SJSA1 (cell line): ENCODE data around the gene TXN. TPM values are rescaled to one million over a fixed set of nuclear protein-coding genes. Genes with fewer than 3 reads are reported as not detected.
"Not testable (repeated sequence)": the region's sequence is repeated elsewhere in the genome, so short reads cannot be mapped to it uniquely, and the experiment has no call there.

Experiments
- DNase-seq, 2 experiments: peaks; one replicate each; pipeline ENCODE4 v3.0.0-alpha.2; 2015 to 2020; ENCODE audit warnings: low spot score in 2 of 2, low read depth in 1 of 2
- H3K27ac ChIP-seq: fragments of 250-450 bp; sonication (Bioruptor Pico); 2 replicates; pipeline ENCODE4 v1.5.1; 2020; ENCODE audit warnings: mild to moderate bottlenecking, moderate library complexity
- H3K27me3 ChIP-seq: fragments of 250-450 bp; sonication (Bioruptor Pico); replicated peaks from 2 replicates; pipeline ENCODE4 v1.5.1; 2020; ENCODE audit warnings: mild to moderate bottlenecking, moderate library complexity
- H3K36me3 ChIP-seq: fragments of 250-450 bp; sonication (Bioruptor Pico); 2 replicates; pipeline ENCODE4 v1.5.1; 2020; ENCODE audit warnings: mild to moderate bottlenecking
- H3K4me1 ChIP-seq: fragments of 250-450 bp; sonication (Bioruptor Pico); replicated peaks from 2 replicates; pipeline ENCODE4 v1.6.1; 2021; ENCODE audit warnings: mild to moderate bottlenecking
- H3K4me3 ChIP-seq: fragments of 250-450 bp; sonication (Bioruptor Pico); 2 replicates; pipeline ENCODE4 v1.5.1; 2020; ENCODE audit warnings: mild to moderate bottlenecking
- H3K9me3 ChIP-seq: fragments of 250-450 bp; sonication (Bioruptor Pico); replicated peaks from 2 replicates; pipeline ENCODE4 v1.5.1; 2020; ENCODE audit warnings: mild to moderate bottlenecking
- total RNA-seq: library from RNA; depleted of rRNA; stranded (reverse); fragments of >200 nt; shearing (Covaris generic); gene quantifications from 2 replicates; pipeline ENCODE4 v1.2.3, GENCODE V29; 2014

TXN gene
- total RNA-seq, 1 experiment from 2014 or later: 246 TPM

DNA sequence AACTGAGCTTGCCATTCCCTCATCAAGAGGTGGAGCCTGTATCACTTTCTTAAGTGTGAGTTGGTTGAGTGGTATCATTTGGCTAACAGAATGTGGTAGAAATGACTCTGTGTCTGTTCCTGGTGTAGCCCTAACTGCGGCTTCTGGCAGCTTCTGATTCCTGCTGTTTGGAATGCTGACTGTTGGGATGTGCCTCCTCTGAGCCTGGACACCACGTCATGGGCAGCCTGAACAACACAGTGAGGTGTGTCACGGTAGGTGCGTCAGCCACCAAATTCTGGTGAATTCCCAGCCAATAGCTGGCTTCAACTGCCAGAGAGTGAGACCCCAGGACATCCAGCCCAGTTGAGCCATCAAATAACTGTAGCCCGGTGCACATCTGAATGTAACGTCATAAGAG lies 42.2 kb downstream of the TXN start:
- H3K4me1 ChIP-seq: no peaks in the 10 kb centered on the region
- no peak overlapping the region for H3K27ac ChIP-seq
- no peak overlapping the region for H3K4me3 ChIP-seq
- no peaks in the 10 kb centered on the region for H3K36me3 ChIP-seq
- no peaks in the 10 kb centered on the region for H3K9me3 ChIP-seq
- DNase-seq: no peak
- H3K27me3 ChIP-seq: no peaks in the 10 kb centered on the region

DNA sequence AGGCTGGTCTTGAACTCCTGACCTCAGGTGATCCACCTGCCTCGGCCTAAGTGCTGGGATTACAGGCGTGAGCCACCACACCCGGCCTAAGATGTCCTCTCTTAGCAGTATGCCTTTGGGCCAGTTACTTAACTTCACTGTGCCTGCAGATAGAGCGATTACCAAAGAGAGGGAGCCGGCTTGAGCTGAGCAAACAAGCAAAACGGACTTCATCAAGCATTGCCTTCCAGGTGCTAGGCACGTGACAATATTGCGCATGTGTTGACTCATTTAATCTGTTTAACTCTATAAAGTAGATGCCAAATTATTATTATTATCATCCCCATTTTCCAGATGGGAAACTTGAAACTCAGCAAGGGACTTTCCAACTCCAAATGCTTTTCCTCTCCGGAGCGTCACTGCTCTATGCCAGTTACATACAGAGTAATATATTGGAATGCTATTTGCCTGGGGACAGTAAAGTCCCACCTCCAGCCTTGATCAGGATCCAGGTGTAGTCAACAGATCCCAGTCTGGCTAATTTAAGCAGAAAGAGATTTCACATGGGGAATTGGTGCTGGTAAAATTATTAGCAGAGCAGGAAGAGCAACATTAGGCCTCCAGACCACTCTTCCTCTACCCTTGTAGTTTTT lies 42.8 kb downstream of the TXN start:
- Histone ChIP-seq H3K9me3 (no peaks in the 10 kb centered on the region), H3K4me3 (no peak overlapping the region), H3K27ac (no peak overlapping the region), H3K4me1 (no peaks in the 10 kb centered on the region), H3K27me3 (no peaks in the 10 kb centered on the region), H3K36me3 (no peaks in the 10 kb centered on the region)
- DNase-seq: no peak

DNA sequence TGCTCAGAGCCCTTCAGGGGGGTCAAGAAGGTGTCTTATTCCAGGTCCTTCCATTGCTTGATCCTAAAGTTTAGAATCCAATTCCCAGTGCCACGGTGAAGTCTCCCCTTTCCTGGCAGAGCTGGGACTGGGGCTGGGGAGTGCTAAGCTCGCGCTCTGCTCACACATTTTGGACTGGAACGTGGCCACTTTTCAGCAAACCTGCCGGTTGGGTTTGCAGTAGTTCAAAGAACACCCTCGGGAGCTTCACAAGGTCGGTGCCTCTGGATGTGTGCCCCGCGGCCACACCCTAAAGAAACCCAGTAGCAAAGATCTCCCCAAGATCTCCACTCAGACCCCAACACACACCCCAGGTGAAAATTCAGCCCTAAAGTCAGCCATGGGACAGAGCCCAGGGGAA lies 48.3 kb downstream of the TXN start, which contains the start of gene C9orf152:
Gene C9orf152 (minus strand): TSS at position 129 of the 400 bp plus-strand sequence. CDS start 580 bp downstream, outside the sequence.
- no peaks in the 10 kb centered on the region for H3K4me1 ChIP-seq
- H3K36me3 ChIP-seq: no peaks in the 10 kb centered on the region
- no peak within 1 kb of the TSS for H3K27ac ChIP-seq
- H3K4me3 ChIP-seq: no peak within 1 kb of the TSS
- no peak for DNase-seq
- no peaks in the 10 kb centered on the region for H3K9me3 ChIP-seq
- peaks cover 6% of the 10 kb centered on the region; the same call in 1 of the 2 replicates for H3K27me3 ChIP-seq

DNA sequence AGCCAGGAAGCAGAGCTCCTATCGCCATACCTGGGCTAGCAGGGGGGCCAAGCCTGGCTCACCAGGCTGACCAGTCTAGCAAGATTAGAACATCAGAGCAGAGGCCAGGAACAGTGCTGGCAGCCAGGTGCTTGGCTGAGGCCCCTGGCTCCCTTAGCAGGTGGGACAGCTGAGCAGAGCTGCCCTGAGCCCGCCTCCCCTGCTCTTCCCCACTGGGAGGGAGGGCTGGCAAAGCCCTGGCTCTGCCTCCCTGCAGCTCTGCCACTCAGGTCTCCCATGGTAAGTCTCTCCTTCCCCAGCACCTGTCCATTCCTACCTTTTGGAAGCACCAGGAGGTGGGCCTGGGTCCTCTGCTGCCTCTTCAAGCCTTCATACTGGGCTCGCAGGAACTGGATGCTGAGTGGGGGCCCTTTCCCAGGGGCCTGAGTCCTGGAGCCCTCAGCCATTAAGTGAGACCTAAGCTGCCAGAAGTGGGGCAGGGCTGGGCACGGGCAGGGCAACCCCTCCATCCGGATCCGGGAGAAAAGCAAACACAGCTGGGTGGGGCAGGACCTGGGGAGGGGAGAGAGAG lies 49.2 kb downstream of the TXN start:
- Histone ChIP-seq H3K4me3 (no peak overlapping the region), H3K4me1 (no peaks in the 10 kb centered on the region), H3K9me3 (no peaks in the 10 kb centered on the region), H3K27me3 (peaks cover 6% of the 10 kb centered on the region; the same call in 1 of the 2 replicates), H3K36me3 (no peaks in the 10 kb centered on the region), H3K27ac (no peak overlapping the region)
- DNase-seq: no peak

DNA sequence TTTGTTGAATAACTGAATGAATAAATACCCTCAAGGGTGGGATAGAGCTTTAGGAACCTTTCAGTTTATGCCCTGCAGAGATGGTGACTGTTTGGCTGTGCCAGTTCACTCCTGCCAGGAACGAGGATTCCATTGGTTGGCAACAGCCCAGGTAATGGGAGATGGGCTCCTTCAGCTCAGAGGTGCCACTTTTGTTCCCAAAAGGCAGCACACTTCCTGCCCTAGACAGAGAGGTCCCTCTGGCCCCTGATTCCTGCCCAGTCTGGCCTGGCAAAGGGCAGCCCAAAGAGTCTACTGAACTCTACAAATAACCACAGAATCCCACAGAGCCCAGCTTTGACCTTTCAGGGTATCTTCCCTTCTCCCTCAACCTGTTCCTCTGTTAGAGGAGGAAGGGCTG lies 49.9 kb downstream of the TXN start:
- Histone ChIP-seq H3K36me3 (no peaks in the 10 kb centered on the region), H3K4me3 (no peak overlapping the region), H3K9me3 (no peaks in the 10 kb centered on the region), H3K27ac (no peak overlapping the region), H3K27me3 (peaks cover 6% of the 10 kb centered on the region; the same call in 1 of the 2 replicates), H3K4me1 (no peaks in the 10 kb centered on the region)
- DNase-seq: no peak

DNA sequence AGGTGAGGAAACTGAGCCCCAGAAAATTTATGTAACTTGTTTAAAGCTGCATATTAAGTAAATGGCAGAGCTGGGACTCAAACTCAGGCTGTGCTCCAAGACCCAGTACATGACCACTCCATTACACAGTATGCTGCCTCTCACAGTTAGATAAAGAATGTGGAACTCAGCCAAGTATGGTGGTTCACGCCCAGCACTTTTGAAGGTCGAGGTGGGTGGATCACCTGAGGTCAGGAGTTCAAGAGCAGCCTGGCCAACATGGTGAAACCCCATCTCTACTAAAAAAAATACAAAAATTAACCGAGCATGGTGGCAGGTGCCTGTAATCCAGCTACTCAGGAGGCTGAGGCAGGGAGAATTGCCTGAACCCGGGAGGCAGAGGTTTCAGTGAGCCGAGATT lies 50.7 kb downstream of the TXN start:
- H3K9me3 ChIP-seq, DNase-seq, H3K27ac ChIP-seq, H3K27me3 ChIP-seq, H3K4me3 ChIP-seq, H3K36me3 ChIP-seq, H3K4me1 ChIP-seq: not testable (repeated sequence)

DNA sequence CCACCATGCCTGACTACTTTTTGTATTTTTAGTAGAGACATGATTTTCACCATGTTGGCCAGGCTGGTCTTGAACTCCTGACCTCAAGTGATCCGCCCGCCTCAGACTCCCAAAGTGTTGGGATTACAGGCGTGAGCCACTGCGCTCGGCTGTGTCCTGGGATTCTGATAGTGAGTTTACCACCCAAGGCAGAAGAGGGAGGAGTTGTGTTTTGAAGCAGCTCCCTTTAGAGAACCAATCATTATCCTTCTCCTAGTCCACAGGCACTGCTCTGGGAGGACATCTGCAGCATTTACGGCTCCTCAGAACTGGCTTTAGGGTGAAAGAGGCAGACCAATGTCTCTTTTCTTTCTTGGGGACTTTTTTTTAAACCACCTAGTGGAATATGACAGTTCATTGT lies 54.1 kb downstream of the TXN start:
- Histone ChIP-seq H3K36me3 (no peaks in the 10 kb centered on the region), H3K27me3 (peaks cover 6% of the 10 kb centered on the region; the same call in 1 of the 2 replicates), H3K27ac (no peak overlapping the region), H3K9me3 (no peaks in the 10 kb centered on the region), H3K4me1 (no peaks in the 10 kb centered on the region), H3K4me3 (no peak overlapping the region)
- no peak for DNase-seq

DNA sequence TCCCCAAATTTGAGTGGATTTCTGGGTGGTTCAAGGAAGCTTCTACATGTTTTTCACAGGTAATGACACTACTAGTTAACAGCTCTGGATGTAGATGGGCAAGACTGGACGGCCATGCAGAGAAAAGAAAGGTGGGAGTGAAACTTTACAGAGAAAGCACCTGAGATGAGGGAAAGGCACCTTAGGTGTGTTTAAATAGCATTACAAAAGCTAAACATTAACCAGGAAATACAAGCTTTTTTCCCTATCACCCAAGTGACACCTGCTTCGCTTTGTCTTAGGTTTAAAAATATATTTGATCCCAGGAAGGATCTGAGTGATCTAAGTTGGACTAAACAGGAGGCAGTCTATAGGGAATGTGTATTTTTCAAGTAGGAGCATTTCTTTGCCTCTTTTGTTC lies 56.7 kb downstream of the TXN start:
- Histone ChIP-seq H3K27ac (no peak overlapping the region), H3K9me3 (peaks cover 3% of the 10 kb centered on the region; the same call in 1 of the 2 replicates), H3K4me1 (peaks cover 2% of the 10 kb centered on the region), H3K4me3 (no peak overlapping the region), H3K36me3 (no peaks in the 10 kb centered on the region), H3K27me3 (no peaks in the 10 kb centered on the region)
- DNase-seq: no peak

DNA sequence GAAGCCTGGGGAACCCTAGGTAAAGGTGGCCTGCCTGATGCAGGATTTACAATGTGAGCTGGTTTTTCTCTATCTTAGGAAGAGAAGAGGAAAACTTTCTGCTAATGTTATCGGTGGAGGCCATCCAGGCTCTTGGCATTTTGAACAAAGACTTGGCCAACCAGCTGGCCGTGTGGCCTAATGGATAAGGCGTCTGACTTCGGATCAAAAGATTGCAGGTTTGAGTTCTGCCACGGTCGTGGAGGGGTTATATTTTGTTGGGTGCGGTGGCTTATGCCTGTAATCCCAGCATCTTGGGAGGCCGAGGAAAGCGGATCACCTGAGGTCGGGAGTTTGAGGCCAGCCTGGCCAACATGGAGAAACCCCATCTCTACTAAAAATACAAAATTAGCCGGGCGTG lies 58.0 kb downstream of the TXN start:
- peaks cover 15% of the 10 kb centered on the region for H3K4me1 ChIP-seq
- H3K4me3 ChIP-seq: no peak overlapping the region
- no peak for DNase-seq
- H3K27me3 ChIP-seq: no peaks in the 10 kb centered on the region
- H3K36me3 ChIP-seq: no peaks in the 10 kb centered on the region
- H3K27ac ChIP-seq: no peak overlapping the region
- peaks cover 4% of the 10 kb centered on the region; the same call in 1 of the 2 replicates for H3K9me3 ChIP-seq

DNA sequence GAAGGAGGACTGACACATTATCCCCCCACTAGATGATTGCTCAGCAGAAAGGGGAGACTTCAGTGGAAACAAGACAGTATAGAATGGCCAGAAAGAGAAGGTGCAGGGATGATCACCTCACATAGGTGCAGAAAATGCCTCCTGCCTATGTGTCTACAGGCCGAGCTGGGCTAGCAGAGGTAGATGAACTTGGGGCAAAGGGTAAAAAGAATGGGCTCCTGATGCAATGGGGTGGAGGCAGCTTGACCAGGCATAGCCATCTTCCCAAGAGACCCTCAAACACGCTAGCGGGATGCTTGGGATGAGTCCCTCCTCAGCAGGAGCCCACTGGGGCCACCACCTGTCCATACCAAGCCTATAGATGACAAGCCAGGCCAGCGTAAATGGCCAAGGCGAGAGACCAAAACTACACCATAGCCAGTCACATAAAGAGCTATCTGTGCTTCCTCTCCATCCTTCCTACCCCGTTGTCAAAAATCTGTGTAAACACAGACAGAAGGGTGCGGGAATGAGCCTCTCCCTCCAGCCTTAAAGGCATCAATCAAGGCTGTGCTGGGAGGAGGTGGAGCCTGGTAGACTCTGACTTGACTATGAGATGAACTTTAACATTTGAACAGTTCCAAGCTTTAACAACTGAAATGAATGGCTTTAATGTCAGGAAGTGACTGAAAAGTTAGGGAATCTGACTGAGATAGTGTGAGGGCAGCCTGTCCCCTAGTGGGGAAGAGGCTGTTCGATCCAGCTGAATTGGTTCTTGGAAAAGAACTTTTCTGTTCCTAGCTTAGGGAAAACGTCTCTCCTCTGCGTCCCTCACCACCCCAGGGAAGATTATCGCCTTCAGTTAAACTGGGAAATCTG lies 58.7 kb downstream of the TXN start:
- Histone ChIP-seq H3K36me3 (no peaks in the 10 kb centered on the region), H3K27ac (no peak overlapping the region), H3K4me3 (no peak overlapping the region), H3K9me3 (peaks cover 4% of the 10 kb centered on the region; the same call in 1 of the 2 replicates), H3K27me3 (no peaks in the 10 kb centered on the region), H3K4me1 (peaks cover 21% of the 10 kb centered on the region)
- no peak for DNase-seq

DNA sequence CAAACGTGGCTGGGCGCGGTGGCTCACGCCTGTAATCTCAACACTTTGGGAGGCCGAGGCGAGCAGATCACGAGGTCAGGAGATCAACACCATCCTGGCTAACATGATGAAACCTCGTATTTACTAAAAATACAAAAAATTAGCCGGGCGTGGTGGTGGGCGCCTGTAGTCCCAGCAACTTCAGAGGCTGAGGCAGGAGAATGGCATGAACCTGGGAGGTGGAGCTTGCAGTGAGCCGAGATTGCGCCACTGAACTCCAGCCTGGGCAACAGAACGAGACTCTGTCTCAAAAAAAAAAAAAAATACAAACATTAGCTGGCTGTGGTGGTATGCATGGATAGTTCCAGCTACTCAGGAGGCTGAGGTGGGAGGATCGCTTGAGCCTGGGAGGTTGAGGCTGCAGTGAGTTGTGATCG lies 60.2 kb downstream of the TXN start:
- DNase-seq, H3K9me3 ChIP-seq, H3K27ac ChIP-seq, H3K4me3 ChIP-seq, H3K27me3 ChIP-seq, H3K36me3 ChIP-seq: not testable (repeated sequence)
- H3K4me1 ChIP-seq: peaks cover 21% of the 10 kb centered on the region
